Right atrium auricular region (tissue), 2 donors: ENCODE results near the gene NUCKS1. TPM values are rescaled to one million over a fixed set of nuclear protein-coding genes. Genes with fewer than 3 reads are reported as not detected.

Source experiments
- DNase-seq: peaks from one replicate; pipeline ENCODE4 v3.0.0-alpha.2; 2019; ENCODE audit warnings: low spot score
- H3K27ac ChIP-seq, 2 donors: fragments of 200-600 bp; sonication (generic); 1 replicate in 1 of 2; 2 replicates in 1 of 2; pipeline ENCODE4 v1.5.1; 2016 to 2019
- H3K27me3 ChIP-seq, 2 donors: fragments of 200-600 bp; sonication (generic); one replicate each; pipeline versions ENCODE4 v1.5.1 to v1.6.0; 2017 to 2019
- H3K36me3 ChIP-seq: fragments of 200-600 bp; sonication (generic); one replicate; pipeline ENCODE4 v1.5.1; 2016
- H3K4me1 ChIP-seq, 2 donors: fragments of 200-600 bp; sonication (generic); one replicate each; pipeline versions ENCODE4 v1.5.1 to v1.6.0; 2017 to 2019
- H3K4me3 ChIP-seq, 2 donors: fragments of 200-600 bp; sonication (generic); 1 replicate in 1 of 2; 2 replicates in 1 of 2; pipeline ENCODE4 v1.5.1; 2017 to 2019; ENCODE audit warnings: mild to moderate bottlenecking in 1 of 2, moderate library complexity in 1 of 2
- H3K9me3 ChIP-seq, 2 donors: fragments of 200-600 bp; sonication (generic); one replicate each; pipeline ENCODE4 v1.5.1; 2019
- total RNA-seq, 2 donors: library from RNA; depleted of rRNA; stranded (reverse); fragments of >200 nt; gene quantifications; one replicate each; pipeline ENCODE4 v1.1.0, GENCODE V29; 2016
- TF ChIP-seq, protein P1 (sequence below), 2 donors: fragments of 200-600 bp; sonication (generic); IDR thresholded peaks; one replicate each; pipeline ENCODE4 v1.5.1; 2019; ENCODE audit warnings: antibody characterized with exemption in 2 of 2

Gene NUCKS1
- total RNA-seq, 2 donors from 2014 or later: 109 to 128 TPM

DNA sequence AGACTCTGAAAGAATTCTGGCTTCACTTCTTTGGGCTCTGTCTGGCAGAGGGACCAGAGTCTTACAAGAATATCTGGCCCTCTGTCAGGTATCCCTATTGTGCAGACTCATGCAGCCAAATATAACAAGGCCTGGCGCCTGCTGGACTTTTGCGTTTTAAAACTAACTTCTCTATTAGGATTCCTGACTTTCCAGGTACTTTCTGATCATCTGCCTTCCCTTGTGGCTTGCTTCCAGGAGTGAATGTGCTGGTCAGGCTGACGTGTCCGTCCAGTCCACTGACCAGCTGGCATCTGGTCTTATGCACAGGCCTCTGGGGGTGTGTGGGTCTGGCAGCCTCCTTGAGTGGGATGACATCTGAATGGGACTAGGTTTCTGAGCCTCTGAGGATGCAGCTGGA lies 33.9 kb upstream of the NUCKS1 start:
- H3K9me3 ChIP-seq: no peaks in the 10 kb centered on the region
- peak overlapping the region; percentile 75 to 77 for H3K27ac ChIP-seq
- peaks cover 3% of the 10 kb centered on the region for H3K36me3 ChIP-seq
- no peaks in the 10 kb centered on the region for H3K27me3 ChIP-seq
- TF ChIP-seq, protein P1, sequence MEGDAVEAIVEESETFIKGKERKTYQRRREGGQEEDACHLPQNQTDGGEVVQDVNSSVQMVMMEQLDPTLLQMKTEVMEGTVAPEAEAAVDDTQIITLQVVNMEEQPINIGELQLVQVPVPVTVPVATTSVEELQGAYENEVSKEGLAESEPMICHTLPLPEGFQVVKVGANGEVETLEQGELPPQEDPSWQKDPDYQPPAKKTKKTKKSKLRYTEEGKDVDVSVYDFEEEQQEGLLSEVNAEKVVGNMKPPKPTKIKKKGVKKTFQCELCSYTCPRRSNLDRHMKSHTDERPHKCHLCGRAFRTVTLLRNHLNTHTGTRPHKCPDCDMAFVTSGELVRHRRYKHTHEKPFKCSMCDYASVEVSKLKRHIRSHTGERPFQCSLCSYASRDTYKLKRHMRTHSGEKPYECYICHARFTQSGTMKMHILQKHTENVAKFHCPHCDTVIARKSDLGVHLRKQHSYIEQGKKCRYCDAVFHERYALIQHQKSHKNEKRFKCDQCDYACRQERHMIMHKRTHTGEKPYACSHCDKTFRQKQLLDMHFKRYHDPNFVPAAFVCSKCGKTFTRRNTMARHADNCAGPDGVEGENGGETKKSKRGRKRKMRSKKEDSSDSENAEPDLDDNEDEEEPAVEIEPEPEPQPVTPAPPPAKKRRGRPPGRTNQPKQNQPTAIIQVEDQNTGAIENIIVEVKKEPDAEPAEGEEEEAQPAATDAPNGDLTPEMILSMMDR (IDR thresholded peaks at IDR 0.05): no peak
- H3K4me3 ChIP-seq: no peak overlapping the region
- H3K4me1 ChIP-seq: peaks cover 0 to 22% of the 10 kb centered on the region in 2 donors
- peak; percentile 66 for DNase-seq

DNA sequence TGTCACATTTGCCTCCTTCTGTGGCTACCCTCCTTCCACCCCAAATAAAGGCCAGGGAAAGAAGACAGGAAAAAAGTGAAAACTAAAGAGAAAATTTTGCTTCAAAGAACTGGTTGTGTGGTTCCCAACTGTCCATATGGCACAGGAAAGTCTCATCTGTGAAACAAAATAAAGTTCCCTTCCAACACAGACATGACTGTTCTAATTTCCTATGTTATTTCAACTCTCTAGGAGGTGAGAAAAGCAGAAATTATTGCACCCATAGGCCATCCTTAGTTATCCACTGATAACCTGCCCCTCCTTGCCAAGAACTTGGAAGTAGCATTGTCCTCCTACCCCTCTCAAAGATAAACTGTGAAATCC lies 33.4 kb upstream of the NUCKS1 start:
- H3K27ac ChIP-seq: peak overlapping the region; percentile 75 to 77
- H3K27me3 ChIP-seq: no peaks in the 10 kb centered on the region
- H3K36me3 ChIP-seq: no peaks in the 10 kb centered on the region
- H3K4me3 ChIP-seq: no peak overlapping the region
- TF ChIP-seq, protein P1 (IDR thresholded peaks at IDR 0.05): no peak
- no peak for DNase-seq
- H3K9me3 ChIP-seq: no peaks in the 10 kb centered on the region
- H3K4me1 ChIP-seq: peaks cover 0 to 22% of the 10 kb centered on the region in 2 donors

DNA sequence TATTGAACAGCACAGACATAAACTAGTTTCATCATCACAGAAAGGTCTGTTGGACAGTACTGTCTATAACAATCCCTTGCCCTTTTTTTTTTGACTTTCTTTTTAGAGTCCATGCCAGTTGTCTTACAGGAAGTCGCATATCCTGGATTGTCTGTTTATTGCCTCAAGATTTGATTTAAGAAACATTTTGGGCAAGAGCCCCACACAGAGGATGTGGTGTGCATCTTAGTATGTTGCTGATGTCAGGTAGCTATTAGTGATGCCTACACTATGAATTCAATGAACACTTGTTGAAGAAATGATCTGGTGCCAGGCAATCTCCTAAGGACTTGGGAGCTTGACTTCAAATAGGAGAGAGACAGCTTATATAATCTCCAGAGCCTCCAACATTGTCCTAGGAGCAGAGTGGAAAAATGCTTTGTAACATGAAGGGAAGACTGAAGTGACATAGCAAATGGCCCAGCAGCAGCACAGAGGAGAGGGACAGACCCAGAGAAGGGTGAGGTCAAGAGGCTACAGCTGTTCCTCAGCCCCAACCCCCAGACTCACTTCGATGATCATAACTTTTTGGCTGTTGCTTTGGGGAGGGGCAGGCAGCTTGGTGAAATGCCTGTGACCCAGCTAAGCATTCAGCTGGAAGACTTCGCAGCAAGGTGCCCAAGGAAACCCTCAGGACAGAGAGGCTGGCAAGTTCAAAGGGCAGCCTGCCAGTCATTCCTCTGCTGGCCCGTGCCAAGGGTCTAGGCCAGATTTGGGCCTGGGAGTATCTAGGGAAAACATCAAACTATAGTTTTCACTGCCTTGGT lies 32.8 kb upstream of the NUCKS1 start:
- no peak for DNase-seq
- TF ChIP-seq, protein P1 (IDR thresholded peaks at IDR 0.05): no peak
- no peaks in the 10 kb centered on the region for H3K9me3 ChIP-seq
- no peaks in the 10 kb centered on the region for H3K36me3 ChIP-seq
- H3K4me3 ChIP-seq: no peak overlapping the region
- H3K4me1 ChIP-seq: peaks cover 0 to 22% of the 10 kb centered on the region in 2 donors
- H3K27ac ChIP-seq: peak overlapping the region; percentile 75 to 77
- H3K27me3 ChIP-seq: no peaks in the 10 kb centered on the region

DNA sequence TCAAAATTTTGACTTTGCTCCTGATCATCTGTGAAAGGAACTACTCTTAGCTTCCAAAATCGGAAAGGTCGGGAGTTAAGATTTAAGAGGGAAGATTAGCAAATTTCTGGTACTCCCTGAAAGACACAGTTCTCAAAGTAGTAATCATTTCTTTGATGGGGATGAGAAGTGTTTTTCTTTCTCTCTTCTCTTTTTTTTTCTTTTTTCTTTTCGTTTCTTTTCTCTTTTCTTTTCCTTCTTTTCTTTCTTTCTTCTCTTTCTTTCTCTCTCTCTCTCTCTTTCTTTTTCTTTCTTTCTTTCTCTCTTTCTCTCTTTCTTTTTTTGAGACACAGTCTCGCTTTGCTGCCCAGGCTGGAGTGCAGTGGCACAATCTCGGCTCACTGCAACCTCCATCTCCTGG lies 30.4 kb upstream of the NUCKS1 start:
- no peak for DNase-seq

DNA sequence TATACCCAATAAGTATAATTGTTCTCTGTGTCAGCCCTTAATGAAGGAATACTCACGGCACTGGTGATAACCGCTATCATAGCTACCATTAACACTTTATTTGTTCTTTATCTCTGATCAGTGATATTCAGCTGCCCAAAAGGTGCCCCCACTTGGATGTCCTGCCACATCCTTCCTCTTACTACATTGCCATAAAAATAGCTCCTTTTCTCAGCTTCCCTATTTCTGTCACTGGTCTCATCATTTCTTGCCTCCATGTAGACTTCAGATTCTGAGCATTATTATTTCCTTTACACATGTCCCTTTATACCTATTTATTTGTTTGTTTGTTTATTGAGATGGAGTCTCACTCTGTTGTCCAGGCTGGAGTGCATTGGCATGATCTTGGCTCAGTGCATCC lies 28.0 kb upstream of the NUCKS1 start:
- peaks cover 0 to 13% of the 10 kb centered on the region in 2 donors for H3K4me1 ChIP-seq
- no peaks in the 10 kb centered on the region for H3K36me3 ChIP-seq
- no peaks in the 10 kb centered on the region for H3K27me3 ChIP-seq
- no peaks in the 10 kb centered on the region for H3K9me3 ChIP-seq
- DNase-seq: no peak
- H3K4me3 ChIP-seq: no peak overlapping the region
- no peak overlapping the region for H3K27ac ChIP-seq
- TF ChIP-seq, protein P1 (IDR thresholded peaks at IDR 0.05): no peak

More for the DNA sequence above, 30.4 kb upstream of the NUCKS1 start:
- Histone ChIP-seq H3K36me3 (no peaks in the 10 kb centered on the region), H3K27ac (no peak overlapping the region), H3K9me3 (no peaks in the 10 kb centered on the region), H3K4me1 (peaks cover 0 to 18% of the 10 kb centered on the region in 2 donors), H3K4me3 (no peak overlapping the region), H3K27me3 (no peaks in the 10 kb centered on the region)
- TF ChIP-seq, protein P1 (IDR thresholded peaks at IDR 0.05): no peak

DNA sequence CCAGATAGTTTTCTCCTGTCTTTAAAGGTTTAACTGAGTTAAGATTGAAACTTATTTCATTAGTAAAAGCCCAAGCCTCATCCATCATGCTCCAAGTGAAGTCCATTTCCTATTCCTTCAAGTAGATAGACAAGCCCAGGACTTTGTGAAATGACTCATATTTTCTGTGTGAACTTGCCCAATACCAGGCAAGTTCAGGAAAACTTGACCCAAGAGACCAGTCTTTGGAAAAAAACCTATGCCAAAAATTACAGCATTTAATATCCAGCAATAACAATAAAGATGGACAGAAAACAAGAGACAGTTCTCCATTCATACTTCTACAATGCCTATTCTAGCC lies 25.7 kb upstream of the NUCKS1 start:
- H3K4me1 ChIP-seq: peaks cover 0 to 9% of the 10 kb centered on the region in 2 donors
- no peaks in the 10 kb centered on the region for H3K36me3 ChIP-seq
- no peak for DNase-seq
- peak overlapping the region; percentile 66 to 80 for H3K27ac ChIP-seq
- peak overlapping the region; percentile 74 to 90 for H3K4me3 ChIP-seq
- TF ChIP-seq, protein P1 (IDR thresholded peaks at IDR 0.05): no peak
- no peaks in the 10 kb centered on the region for H3K27me3 ChIP-seq
- no peaks in the 10 kb centered on the region for H3K9me3 ChIP-seq
